ENCODE data around the gene DBP.

The DBP gene

DNA sequence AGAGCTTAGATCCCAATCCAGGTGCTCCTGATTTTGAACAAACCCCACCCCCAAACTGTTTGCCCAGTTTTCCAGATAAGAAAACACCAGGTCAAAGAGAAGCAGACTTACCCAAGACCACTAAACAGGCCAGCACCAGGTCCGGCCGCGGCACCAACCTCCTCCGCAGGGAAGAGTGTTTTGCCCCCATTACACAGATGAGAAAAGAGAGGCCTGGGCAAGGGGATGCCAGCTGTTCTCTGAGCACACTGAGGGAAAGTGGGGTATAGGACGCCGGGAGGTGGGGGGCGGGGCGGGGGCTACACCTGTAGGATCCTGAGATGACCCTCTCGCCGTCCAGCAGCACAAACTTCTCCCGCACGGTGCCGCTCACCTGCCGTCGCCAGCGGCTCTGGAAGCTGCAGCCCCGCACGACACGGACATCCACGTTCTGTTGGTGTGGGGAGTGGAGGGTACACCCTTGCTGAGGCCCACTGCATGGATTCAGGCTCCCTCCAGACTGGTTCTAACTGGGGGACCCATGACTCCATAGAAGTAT, 27.5 kb downstream of the DBP start:
- TF ChIP-seq, protein P1, sequence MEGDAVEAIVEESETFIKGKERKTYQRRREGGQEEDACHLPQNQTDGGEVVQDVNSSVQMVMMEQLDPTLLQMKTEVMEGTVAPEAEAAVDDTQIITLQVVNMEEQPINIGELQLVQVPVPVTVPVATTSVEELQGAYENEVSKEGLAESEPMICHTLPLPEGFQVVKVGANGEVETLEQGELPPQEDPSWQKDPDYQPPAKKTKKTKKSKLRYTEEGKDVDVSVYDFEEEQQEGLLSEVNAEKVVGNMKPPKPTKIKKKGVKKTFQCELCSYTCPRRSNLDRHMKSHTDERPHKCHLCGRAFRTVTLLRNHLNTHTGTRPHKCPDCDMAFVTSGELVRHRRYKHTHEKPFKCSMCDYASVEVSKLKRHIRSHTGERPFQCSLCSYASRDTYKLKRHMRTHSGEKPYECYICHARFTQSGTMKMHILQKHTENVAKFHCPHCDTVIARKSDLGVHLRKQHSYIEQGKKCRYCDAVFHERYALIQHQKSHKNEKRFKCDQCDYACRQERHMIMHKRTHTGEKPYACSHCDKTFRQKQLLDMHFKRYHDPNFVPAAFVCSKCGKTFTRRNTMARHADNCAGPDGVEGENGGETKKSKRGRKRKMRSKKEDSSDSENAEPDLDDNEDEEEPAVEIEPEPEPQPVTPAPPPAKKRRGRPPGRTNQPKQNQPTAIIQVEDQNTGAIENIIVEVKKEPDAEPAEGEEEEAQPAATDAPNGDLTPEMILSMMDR (IDR thresholded peaks at IDR 0.05) = no peak
- TF ChIP-seq ZFX (IDR thresholded peaks at IDR 0.05; ENCODE audit: borderline replicate concordance) = no peak
- H3K27ac ChIP-seq = no peak overlapping the region

DNA sequence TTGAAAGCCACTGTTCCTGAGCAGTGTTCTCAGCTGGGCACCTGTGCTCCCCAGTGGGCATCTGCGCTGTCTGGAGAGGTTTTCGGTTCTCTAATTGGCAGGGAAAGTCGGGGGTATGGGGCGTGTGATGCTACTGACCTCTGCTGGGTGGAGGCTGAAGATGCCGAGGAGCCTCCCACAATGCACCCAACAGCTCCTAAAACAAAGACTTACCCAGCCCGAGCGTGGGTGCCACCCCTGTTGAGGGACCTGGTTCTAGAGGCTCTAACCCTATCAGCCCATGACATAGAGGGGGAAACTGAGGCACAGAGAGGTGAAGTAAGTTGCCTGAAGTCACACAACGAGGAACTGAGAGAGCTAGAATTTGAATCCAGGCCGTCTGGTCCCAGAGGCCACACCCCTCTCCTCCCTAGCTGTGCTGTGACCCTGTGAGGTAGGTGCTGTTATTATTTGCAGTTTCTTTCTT, 28.3 kb downstream of the DBP start:
- H3K27ac ChIP-seq = no peak overlapping the region
- TF ChIP-seq, protein P1 (IDR thresholded peaks at IDR 0.05) = peak; percentile 63
- no peak for TF ChIP-seq ZFX (IDR thresholded peaks at IDR 0.05; ENCODE audit: borderline replicate concordance)

DNA sequence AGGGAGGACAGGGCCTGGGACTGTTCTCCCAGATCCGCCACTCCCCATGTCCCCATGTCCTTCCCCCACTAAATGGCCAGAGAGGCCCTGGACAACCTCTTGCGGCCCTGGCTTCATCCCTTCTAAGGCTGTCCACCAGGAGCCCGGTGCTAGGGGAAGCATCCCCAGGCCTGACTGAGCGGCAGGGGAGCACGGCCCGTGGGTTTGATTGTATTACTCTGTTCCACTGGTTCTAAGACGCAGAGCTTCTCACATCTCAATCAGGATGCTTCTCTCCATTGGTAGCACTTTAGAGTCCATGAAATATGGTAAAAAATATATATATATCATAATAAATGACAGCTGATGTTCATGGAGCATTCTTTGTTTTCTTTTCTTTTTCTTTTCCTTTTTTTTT, 29.8 kb downstream of the DBP start:
- H3K27ac ChIP-seq = no peak overlapping the region
- TF ChIP-seq, protein P1 (IDR thresholded peaks at IDR 0.05) = no peak
- no peak for TF ChIP-seq ZFX (IDR thresholded peaks at IDR 0.05; ENCODE audit: borderline replicate concordance)

- H3K27ac ChIP-seq = no peak within 1 kb of the TSS
- TF ChIP-seq, protein P1 (IDR thresholded peaks at IDR 0.05) = no peak
- TF ChIP-seq ZFX (IDR thresholded peaks at IDR 0.05; ENCODE audit: borderline replicate concordance) = no peak
Measured at GRCh38 chr19:48606463-48607358, 30.5 kb downstream of the DBP start, which contains the start of gene SPACA4. TSS of gene SPACA4 (plus strand) at chr19:48606742. CDS start at chr19:48606979, 237 bp downstream.

- no peak overlapping the region for H3K27ac ChIP-seq
- TF ChIP-seq, protein P1 (IDR thresholded peaks at IDR 0.05) = no peak
- TF ChIP-seq ZFX (IDR thresholded peaks at IDR 0.05; ENCODE audit: borderline replicate concordance) = no peak
Measured at GRCh38 chr19:48603850-48604249, 33.3 kb downstream of the DBP start.

GRCh38 chr19:48603449-48603848, 33.7 kb downstream of the DBP start:
- H3K27ac ChIP-seq = no peak overlapping the region
- TF ChIP-seq ZFX (IDR thresholded peaks at IDR 0.05; ENCODE audit: borderline replicate concordance) = no peak
- TF ChIP-seq, protein P1 (IDR thresholded peaks at IDR 0.05) = no peak

- no peak overlapping the region for H3K27ac ChIP-seq
- TF ChIP-seq, protein P1 (IDR thresholded peaks at IDR 0.05) = no peak
- TF ChIP-seq ZFX (IDR thresholded peaks at IDR 0.05; ENCODE audit: borderline replicate concordance) = no peak
Measured at GRCh38 chr19:48603001-48603400, 34.2 kb downstream of the DBP start.
